Measurements from ENCODE around the gene CABP4.
"Not testable (repeated sequence)": the region's sequence is repeated elsewhere in the genome, so short reads cannot be mapped to it uniquely, and the experiment has no call there.

The CABP4 gene

DNA sequence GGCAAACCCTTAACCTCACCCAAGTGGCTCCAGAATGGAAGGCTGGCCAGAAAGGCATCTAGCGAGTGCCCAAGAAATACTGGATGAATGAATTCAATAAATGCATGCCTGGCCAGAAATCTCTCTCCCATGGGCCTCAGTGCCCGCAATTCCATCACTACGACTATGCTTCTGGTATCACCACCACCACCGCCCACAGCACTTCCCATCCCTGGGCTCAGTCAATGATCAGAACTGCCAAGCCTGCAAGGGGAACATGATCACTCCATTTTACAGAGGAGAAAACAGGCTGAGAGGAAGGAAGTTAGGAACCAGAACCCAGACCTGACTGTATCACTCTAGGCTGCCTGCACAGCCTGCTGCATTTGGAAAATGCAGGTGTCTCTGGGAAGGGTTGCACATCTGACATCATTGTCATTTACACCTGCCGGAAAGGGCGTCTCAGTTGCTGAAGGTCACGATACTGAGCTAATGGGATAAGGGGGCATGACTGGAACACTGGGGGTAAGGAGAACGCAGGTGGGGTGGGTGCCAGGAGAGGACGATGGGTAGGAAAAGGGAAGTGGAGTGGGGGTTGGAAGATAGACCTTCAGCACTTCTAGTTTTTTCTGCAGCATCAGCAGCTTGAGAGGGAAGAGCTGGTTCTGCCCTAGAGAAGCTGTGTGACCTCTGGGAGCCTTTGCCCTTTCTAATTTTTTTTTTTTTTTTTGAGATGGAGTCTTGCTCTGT is 5.9 kb upstream of the CABP4 start:
- in situ Hi-C loops (cut with MboI; ENCODE audit: low pct_unique_long_range_greater_than_20kb, low sequenced_read_pairs), result no loop called here
- peak; percentile 59 for DNase-seq

DNA sequence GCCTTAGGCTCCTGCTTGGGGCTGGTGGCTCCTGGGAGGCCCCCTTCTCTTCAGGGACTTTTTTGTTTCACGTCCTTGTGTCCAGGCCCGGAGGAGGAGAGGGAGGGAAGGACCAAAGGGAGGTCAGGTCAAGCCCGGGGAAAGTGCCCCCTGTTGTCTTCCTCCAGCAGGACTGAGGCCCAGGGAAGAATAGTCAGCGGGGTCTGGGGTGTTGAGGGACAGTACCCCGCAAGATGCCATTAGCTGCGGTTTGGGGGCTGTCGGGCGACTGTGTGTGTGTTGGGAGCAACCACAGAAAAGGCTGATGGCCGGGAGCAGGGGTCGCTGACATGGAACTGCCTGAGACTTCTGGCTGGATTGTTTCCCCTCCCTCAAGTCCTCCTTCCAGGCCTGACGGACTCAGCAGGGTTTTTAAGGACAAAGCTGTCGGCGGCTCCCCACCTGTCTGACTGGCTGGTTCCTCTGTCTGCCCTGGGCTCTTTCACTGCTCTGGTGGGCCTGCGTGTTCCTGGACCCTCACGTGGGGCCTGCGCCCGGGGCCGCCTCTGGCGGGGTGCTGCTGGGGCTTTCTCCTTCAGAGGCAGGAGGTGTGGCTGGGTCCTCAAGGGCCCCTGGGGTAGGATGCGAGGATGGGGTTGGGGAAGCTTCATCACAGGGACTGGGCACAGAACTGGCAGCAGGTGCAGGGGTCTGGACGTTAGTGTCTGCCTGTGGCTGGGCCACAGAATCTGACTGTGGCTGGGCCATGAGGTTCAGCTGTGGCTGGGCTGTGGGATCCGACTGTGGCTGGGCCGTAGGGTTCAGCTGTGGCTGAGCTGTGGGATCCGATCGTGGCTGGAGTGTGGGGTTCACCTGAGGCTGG is 4.1 kb upstream of the CABP4 start:
- DNase-seq, result no peak
- in situ Hi-C loops (cut with MboI; ENCODE audit: low pct_unique_long_range_greater_than_20kb, low sequenced_read_pairs), result no loop called here

DNA sequence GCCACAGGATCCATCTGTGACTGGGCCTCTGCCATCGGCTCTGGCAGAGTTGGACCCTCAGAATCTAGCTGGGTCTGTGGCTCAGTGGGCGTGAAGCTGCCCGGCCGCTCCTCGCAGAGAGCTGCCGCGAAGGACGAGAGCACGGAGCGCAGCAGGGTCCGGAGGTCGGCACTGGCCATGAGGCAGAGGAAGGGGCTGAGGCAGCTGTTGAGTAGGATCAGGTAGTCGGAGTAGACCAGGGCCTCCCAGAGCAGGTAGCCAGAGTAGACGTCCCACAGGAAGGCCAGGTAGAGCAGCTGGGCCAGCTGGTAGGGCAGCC is 3.5 kb upstream of the CABP4 start:
- no peak for DNase-seq
- in situ Hi-C loops (cut with MboI; ENCODE audit: low pct_unique_long_range_greater_than_20kb, low sequenced_read_pairs), result no loop called here

DNA sequence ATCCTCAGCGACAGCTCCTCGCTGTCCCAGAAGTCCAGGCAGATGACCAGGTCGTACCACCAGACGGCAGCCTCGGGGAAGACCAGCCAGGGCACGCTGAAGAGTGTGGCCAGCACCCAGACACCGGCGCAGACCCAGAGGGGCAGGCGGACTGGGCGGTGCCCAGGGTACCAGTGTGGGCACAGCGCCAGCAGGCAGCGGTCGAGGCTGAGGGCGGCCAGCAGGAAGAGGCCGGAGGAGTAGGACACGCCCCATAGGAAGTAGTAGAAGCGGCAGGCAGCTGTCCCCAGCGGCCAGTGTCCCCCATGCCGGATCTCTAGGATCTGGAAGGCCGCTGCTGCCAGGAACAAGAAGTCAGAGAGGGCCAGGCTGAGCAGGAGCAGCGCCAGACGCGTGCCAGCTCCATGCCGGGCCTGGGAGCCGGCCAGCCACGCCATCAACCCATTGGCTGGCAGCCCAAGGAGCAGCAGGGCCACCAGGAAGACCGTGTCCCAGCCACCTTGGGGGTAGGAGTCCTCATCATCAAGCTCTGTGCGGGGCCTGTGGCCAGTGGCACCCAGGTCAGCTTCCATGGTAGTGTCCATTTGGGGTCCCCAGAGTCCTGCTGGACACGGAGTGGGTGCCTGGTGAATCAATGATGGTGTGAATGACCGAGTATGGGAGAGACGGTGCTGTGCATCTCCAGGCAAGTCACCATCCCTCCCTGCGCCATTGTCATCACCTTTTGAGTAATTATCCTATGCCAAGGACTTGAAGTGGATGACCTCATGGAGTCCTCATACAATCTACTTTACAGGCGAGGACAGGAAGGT is 2.8 kb upstream of the CABP4 start, which contains the start of gene GPR152:
Gene GPR152 (minus strand): TSS at position 589 of the 812 bp plus-strand sequence. CDS start 5 bp downstream, at position 584.
- no peak for DNase-seq
- in situ Hi-C loops (cut with MboI; ENCODE audit: low pct_unique_long_range_greater_than_20kb, low sequenced_read_pairs), result no loop called here

DNA sequence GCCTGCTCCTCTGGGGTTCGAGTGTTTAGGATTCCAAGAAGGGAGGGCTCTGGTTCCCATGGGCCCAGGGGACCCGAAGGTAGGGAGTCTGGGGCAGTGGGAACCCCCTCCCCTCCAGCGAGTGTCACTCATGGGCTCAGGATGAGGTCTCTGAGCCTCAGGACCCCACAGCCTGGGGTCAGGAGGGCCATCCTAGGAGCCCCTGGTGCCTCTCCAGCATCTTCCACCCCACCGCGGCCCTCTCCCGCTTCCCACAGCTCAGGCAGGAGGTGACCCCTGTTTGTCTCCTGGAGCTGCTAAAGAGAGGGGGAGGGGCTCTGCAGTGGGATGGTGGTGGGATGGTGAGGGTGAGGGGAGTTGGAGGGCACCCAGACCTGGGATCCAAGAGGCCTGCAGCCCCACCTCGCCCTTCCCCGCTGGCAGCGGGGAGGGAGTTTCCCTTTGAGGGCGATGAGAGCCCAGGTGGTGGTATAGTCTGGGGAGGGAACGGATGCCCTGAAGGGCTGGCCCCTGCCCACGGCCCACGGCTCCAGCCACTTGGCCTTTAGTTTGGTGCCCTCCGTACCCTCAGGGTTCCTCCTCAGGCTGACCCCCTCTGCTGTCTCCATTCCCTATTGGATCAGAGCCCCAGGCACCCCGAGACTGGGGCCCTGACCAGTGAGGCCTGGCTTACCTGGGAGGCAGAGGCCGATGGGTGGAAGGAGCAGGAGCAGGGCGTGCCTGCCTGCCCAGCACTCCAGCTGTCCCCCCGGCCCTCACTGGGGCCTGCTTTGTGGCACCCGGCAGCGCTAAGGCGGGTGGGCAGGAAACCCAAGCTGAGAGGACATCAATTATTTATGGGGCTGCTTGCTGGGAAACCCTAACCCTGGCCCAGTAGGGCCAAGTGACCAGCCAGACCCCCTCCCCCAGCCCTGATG is 1.1 kb upstream of the CABP4 start:
- no peak for DNase-seq
- in situ Hi-C loops (cut with MboI; ENCODE audit: low pct_unique_long_range_greater_than_20kb, low sequenced_read_pairs), result no loop called here

DNA sequence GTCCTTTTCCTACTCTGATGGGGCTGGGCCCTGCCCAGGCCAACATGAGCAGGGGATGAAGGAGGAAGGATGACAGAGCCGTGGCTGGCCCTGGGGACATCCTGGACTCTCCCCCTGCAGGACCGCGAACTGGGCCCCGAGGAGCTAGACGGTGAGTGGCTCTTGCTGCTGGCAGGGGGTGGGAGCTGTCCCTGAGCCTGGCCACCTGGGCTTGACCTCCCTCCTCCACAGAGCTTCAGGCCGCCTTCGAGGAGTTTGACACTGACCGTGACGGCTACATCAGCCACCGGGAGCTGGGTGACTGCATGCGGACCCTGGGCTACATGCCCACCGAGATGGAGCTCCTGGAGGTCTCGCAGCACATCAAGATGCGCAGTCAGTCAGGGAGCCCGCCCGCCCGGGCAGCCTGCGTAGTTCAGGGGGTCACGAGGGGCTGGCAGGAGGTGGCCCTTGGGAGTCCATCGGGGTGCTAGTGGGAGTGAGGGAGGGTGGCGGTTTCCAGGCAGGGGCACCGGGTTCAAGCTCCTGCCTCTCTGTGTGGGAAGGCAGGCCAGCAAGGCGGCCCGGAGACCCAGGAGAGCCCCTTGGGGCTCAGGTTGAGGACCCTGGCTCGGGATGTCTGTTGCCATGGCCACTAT is 1.0 kb downstream of the CABP4 start:
- in situ Hi-C loops (cut with MboI; ENCODE audit: low pct_unique_long_range_greater_than_20kb, low sequenced_read_pairs), result no loop called here
- no peak for DNase-seq

DNA sequence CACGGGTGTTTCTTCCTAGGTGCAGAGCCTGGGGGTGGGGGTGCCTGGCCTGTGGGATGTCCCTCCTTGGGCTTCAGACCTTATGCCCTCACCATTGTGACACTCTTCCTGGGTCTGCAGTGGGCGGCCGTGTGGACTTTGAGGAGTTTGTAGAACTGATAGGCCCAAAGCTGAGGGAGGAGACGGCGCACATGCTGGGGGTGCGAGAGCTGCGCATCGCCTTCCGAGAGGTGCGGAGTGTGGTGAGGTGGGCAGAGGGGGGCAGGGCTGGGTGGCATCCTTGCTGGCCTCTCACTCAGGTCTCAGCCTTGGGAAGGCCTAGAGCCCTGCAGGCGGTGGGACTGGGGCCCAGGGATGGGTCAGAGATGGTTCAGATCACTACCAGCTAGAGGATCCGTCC is 2.3 kb downstream of the CABP4 start:
- in situ Hi-C loops (cut with MboI; ENCODE audit: low pct_unique_long_range_greater_than_20kb, low sequenced_read_pairs), result no loop called here
- DNase-seq, result no peak

DNA sequence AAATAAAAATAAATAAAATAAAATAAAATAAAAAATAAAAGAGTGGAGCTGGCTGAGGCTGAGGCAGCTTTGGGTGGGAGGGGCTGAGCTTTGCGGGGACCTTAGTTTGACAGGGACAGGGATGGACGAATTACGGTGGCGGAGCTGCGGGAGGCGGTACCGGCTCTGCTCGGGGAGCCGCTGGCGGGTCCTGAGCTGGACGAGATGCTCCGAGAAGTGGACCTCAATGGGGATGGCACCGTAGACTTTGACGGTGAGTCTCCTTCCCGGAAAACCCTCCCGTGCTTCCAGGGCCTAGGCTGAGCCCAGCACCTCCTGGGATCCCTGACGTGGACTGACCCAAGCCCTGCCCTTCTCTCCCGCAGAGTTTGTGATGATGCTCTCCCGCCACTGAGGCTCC is 3.1 kb downstream of the CABP4 start:
- no peak for DNase-seq
- in situ Hi-C loops (cut with MboI; ENCODE audit: low pct_unique_long_range_greater_than_20kb, low sequenced_read_pairs), result no loop called here

DNA sequence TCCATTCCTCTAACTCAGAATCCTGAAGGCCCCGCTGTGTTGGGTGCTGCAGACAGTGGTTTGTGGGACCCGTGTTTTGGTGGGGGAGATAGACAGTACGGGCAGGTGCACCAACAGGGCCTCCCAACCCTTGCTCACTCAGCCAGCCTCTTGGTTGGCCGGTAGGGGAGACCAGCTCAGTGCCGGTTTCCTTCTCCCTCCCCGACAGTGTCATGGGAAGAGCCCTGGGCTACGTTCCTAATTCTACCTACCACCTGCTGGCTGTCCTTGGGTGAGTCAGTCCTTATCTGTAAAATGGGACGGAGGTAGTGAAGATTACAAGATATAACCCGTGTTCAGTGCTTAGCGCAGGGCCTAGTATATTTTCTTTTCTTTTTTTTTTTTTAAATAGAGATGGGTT is 8.0 kb downstream of the CABP4 start:
- in situ Hi-C loops (cut with MboI; ENCODE audit: low pct_unique_long_range_greater_than_20kb, low sequenced_read_pairs), result no loop called here
- DNase-seq, result no peak

DNA sequence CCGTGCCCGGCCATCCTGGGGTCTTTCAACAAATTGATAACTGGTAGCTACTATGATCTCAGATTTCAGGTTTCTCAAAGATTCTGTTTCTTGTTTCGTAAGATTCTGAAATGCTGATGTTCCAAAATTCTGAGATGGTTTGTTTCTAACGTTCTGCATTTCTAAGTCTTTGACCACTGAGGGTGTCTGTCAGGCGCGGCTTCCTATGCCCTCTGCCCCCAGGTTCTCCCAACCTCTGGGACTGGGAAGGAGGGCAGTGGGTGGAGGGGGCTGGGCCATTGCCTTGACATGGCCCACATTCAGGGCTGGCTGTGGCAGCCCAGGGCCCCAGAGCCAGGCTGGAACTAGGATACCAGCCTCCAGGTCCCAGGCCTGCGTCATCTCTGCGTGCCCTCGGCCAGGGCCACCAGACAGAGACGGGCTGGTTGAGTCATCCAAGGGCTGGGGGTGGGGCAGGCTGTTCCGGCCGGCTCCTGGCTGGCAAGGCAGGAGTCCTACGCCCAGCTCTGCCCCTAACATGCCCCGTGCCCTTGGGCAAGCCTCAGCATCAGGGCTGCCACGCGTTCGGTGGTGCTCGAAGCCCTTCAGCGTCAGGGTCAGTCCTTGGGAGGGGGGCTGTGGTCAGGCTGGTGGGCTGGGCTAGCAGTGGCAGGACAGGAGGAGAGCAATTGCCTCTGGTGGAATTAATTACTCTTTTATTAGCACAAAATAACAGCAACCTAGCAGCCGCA is 8.7 kb downstream of the CABP4 start:
- peak; percentile 57 for DNase-seq
- in situ Hi-C loops (cut with MboI; ENCODE audit: low pct_unique_long_range_greater_than_20kb, low sequenced_read_pairs), result no loop called here

DNA sequence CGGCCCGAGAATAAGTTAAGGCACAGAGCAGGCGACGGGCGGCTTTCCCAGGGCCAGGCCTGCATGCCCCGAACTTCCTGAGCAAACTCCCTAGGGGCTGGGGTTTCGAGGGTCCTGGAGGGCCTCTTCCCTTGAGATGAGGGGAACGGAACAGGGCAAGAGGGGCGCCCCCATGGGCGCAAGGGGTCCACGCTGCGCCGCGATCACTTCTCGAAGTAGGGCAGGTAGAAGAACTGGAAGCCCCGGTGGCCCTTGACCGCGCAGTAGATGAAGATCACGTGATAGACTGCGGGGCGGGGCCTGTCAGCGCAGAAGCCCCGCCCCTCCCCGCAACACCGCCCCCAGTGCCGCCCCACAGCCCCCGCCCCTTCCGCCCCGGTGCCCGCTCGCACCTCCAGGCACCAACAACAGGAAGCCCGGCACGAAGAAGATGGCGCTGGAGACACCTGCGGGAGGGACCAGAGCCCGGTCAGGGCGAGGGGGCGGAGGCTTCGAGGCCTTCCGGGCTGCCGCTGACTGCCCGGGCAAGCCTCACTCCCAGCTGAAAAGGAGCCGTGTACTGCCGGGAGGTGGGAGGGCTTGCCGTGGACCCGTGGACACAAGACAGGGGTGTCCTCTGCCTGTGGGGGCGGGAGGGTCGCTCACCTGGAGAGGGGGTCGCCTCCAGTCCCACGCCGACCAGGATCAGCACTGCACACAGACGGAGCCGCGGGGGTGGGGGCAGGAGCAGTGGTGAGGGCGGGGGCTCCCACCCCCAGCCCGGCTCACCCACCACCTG is 9.4 kb downstream of the CABP4 start:
- DNase-seq, result peak; percentile 82
- in situ Hi-C loops (cut with MboI; ENCODE audit: low pct_unique_long_range_greater_than_20kb, low sequenced_read_pairs), result no loop called here

DNA sequence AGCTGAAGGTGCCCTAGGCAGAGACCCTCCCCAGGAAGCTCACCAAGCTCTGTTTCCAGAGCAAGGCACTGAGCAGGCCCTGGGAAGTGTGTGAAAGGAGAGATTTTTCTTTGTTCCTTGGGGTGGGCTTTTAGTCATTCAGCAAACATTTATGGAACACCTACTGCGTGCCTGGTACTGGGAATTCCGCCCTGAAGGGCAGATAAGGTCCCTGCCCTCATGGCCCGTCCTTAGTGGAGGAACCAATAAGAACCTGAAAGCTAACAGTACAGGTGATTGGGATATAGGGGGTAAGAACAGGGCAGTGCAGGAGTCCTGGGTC is 10.0 kb downstream of the CABP4 start:
- in situ Hi-C loops (cut with MboI; ENCODE audit: low pct_unique_long_range_greater_than_20kb, low sequenced_read_pairs), result no loop called here
- DNase-seq, result no peak

DNA sequence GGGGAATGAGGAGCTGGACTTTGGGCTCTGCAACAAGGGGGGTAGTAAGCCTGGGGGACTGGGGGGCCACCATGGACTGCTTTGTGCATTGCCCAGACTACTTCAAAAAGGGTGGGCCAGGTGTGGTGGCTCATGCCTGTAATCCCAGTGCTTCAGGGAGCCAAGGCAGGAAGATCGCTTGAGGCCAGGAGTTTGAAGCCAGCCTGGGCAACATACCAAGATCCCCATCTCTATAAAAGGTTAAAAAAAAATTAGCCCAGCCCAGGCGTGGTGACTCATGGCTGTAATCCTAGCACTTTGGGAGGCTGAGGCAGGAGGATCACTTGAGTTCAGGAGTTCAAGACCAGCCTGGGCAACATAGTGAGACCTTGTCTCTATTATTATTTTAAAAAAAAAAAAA is 10.4 kb downstream of the CABP4 start:
- in situ Hi-C loops (cut with MboI; ENCODE audit: low pct_unique_long_range_greater_than_20kb, low sequenced_read_pairs); DNase-seq: not testable (repeated sequence)

DNA sequence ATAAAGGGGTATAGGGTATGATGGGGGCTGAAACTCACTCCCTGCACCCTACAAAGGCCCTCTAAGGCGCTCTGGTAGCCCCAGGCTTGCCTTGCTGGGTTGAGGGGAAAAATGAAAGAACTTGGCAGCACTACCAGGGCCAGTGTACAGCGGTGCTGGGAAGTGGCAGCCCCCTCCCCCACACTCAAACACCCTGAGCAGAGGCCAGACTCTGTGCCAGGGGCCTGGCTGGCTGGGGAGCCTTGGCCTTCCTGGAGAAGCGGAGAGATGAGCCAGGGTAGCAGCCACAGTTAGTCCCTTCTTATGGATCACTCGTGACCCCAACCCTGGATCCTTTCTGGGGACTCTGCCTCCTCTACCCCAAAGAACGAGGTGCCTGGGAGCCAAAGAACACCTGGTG is 11.2 kb downstream of the CABP4 start:
- in situ Hi-C loops (cut with MboI; ENCODE audit: low pct_unique_long_range_greater_than_20kb, low sequenced_read_pairs), result no loop called here
- no peak for DNase-seq

DNA sequence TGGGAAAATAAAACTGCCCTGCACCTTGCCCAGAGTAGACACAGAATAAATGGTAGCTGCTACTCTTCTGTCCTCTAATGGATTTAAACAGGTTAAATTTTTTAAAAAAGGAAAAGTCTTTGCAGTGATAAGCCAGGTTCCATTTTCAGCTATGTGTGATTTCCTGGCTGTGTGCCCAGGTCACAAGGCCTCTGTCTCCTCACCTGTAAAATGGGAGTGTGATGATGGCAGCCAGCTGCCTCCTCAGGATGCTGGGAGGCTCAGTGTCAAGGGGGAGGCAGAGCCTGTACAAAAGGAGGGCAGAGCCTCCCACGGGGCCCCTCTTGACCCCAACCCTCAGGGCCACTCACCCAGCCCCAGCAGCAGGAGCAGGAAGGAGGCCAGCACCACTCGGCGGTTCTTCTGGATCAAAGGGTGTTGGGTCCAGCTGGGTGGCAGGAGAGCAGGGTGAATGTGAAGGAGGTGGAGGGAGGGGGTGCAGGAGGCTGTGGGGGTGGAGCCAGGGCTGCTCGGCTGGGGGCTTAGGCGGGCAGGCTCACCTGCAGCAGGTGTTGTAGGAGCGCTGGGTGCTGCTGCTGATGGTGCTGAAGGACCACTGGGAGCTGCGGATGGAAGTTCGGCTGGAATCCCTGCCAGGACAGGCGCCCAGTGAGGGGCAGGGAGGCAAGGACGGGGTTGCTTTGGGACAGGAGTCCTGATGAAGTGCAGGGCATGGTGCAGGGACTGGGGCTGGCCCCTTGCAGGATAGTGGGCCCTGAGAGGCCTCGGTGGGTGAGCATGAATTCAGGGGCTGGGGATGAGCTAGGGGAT is 12.0 kb downstream of the CABP4 start:
- no peak for DNase-seq
- in situ Hi-C loops (cut with MboI; ENCODE audit: low pct_unique_long_range_greater_than_20kb, low sequenced_read_pairs), result no loop called here

DNA sequence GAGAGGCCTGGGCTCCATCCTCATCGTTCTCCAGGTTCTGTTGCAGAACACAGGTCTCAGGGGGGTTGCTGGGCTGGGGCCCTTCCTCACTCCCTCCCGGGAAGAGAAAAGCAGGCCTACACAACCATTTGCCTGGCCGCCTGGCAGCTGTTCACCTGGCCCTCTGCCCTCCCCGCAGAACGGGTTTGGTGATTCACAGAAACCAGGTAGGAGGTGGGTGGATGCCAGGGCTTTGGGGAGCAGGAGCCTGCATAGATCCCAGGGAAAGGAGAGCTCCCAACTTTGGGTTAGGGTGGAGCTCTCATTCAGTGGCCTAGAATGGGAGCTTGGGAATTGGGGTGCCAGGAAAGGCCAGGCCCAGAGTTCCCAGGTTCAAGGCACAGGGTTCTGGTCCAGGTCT is 12.9 kb downstream of the CABP4 start:
- DNase-seq, result no peak
- in situ Hi-C loops (cut with MboI; ENCODE audit: low pct_unique_long_range_greater_than_20kb, low sequenced_read_pairs), result no loop called here

DNA sequence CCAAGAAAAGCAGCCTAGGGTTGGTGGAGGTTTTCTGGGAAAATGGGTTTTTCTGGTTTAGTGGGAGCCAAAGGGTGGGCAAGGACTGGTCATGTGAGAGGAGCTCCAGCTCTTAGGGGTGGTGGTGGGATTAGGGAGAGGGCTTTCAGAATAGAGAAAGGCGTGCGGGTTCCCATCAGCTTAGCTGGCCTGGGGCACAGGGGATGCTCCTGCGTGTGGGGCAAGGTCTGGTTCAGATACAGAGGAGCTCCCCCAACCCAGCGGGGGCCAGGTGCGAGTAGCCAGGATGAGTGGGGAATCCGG is 13.3 kb downstream of the CABP4 start:
- in situ Hi-C loops (cut with MboI; ENCODE audit: low pct_unique_long_range_greater_than_20kb, low sequenced_read_pairs), result no loop called here

More for the DNA sequence above, 13.3 kb downstream of the CABP4 start:
- DNase-seq, result no peak

Data from KBM-7 (cell line).